Tibial nerve (tissue), 4 donors: ENCODE data around the gene PHKA1. TPM values are rescaled to one million over a fixed set of nuclear protein-coding genes. Genes with fewer than 3 reads are reported as not detected.

Source experiments
- DNase-seq, 2 donors: peaks; one replicate each; pipeline ENCODE4 v3.0.0-alpha.2; 2019; ENCODE audit warnings: low spot score in 2 of 2
- H3K27ac ChIP-seq, 4 donors: fragments of 200-600 bp; sonication (generic) in 3 of 4; one replicate each; pipeline ENCODE4 v1.5.1; 2017 to 2019; ENCODE audit warnings: mild to moderate bottlenecking in 1 of 4
- H3K27me3 ChIP-seq, 2 donors: fragments of 200-600 bp; sonication (generic) in 1 of 2; one replicate each; pipeline versions ENCODE4 v1.5.1 to v1.6.0; 2017 to 2019
- H3K36me3 ChIP-seq, 3 donors: fragments of 200-600 bp; sonication (generic); one replicate each; pipeline ENCODE4 v1.5.1; 2018 to 2019
- H3K4me1 ChIP-seq, 4 donors: fragments of 200-600 bp; sonication (generic) in 3 of 4; one replicate each; pipeline ENCODE4 v1.5.1; 2017 to 2019
- H3K4me3 ChIP-seq, 4 donors: fragments of 200-600 bp; sonication (generic) in 3 of 4; one replicate each; pipeline ENCODE4 v1.5.1; 2017 to 2019; ENCODE audit warnings: mild to moderate bottlenecking in 1 of 4, moderate library complexity in 1 of 4
- H3K9me3 ChIP-seq, 4 donors: fragments of 200-600 bp; sonication (generic) in 3 of 4; one replicate each; pipeline ENCODE4 v1.5.1; 2017 to 2019
- CTCF ChIP-seq, 5 experiments: fragments of 200-600 bp in 3 of 5; fragments of 450-650 bp in 2 of 5; sonication (generic) in 3 of 5; IDR thresholded peaks; one replicate each; pipeline ENCODE4 v1.5.1; 2016 to 2019; ENCODE audit warnings: antibody characterized with exemption in 5 of 5, mild to moderate bottlenecking in 3 of 5, moderate library complexity in 2 of 5
- EP300 ChIP-seq, 2 donors: sonication (generic); formaldehyde crosslinking; IDR thresholded peaks; one replicate each; pipeline ENCODE4 v1.6.1; 2017; ENCODE audit warnings: antibody characterized with exemption in 2 of 2, mild to moderate bottlenecking in 1 of 2
- POLR2A ChIP-seq, 2 donors: fragments of 450-650 bp; IDR thresholded peaks; one replicate each; pipeline ENCODE4 v1.6.1; 2017; ENCODE audit warnings: antibody characterized with exemption in 2 of 2, mild to moderate bottlenecking in 2 of 2, moderate library complexity in 2 of 2
- WGBS, 2 donors: methylation state at CpG; one replicate each; pipeline ENCODE4 v1.1.5; 2018; 5-methylcytosine and 5-hydroxymethylcytosine counted together
- total RNA-seq, 4 donors: library from RNA; depleted of rRNA; stranded (reverse); fragments of >200 nt; gene quantifications; one replicate each; pipeline ENCODE4 v1.1.0, GENCODE V29; 2016

PHKA1 gene
- total RNA-seq, 4 donors from 2014 or later = 2.0 to 4.2 (median 3.2) TPM

GRCh38 chrX:72573158-72573511, 141.0 kb downstream of the PHKA1 start:
- TF ChIP-seq POLR2A (IDR thresholded peaks at IDR 0.05) (no peak), CTCF (IDR thresholded peaks at IDR 0.05) (peak in 1 of 5 experiments; percentile 1), EP300 (IDR thresholded peaks at IDR 0.05) (no peak)
- peak overlapping the region in 1 of 4 donors; percentile 87 for H3K27ac ChIP-seq

GRCh38 chrX:72572248-72573157, 141.6 kb downstream of the PHKA1 start, which contains the start of gene HDAC8:
Gene HDAC8 (minus strand): TSS chrX:72572843. CDS start chrX:72572761, 82 bp downstream.
- Histone ChIP-seq H3K27ac (peak within 1 kb of the TSS; percentile 41 to 87 (median 77)), H3K36me3 (peaks cover 0 to 9% (median 0%) of the 10 kb centered on the region in 3 donors), H3K4me3 (peak within 1 kb of the TSS; percentile 34 to 63 (median 57)), H3K9me3 (no peaks in the 10 kb centered on the region), H3K27me3 (peaks cover 0 to 8% of the 10 kb centered on the region in 2 donors), H3K4me1 (peaks cover 0 to 5% (median 0%) of the 10 kb centered on the region in 4 donors)
- TF ChIP-seq EP300 (IDR thresholded peaks at IDR 0.05) (peak in 1 of 2 donors; percentile 59), CTCF (IDR thresholded peaks at IDR 0.05) (peak in 1 of 5 experiments; percentile 12), POLR2A (IDR thresholded peaks at IDR 0.05) (no peak)
- DNase-seq = peak; percentile 29 to 52
- 1 to 40% methylated on average over 35 to 36 of the region's 36 CpGs for WGBS, 2 donors

More at GRCh38 chrX:72573158-72573511, 141.0 kb downstream of the PHKA1 start:
- 1 to 20% methylated on average over 7 of the region's 7 CpGs for WGBS, 2 donors
- H3K27me3 ChIP-seq = peaks cover 0 to 8% of the 10 kb centered on the region in 2 donors
- peaks cover 0 to 2% (median 0%) of the 10 kb centered on the region in 3 donors for H3K36me3 ChIP-seq
- no peak for DNase-seq
- peak overlapping the region; percentile 34 to 63 (median 57) for H3K4me3 ChIP-seq
- no peaks in the 10 kb centered on the region for H3K9me3 ChIP-seq
- H3K4me1 ChIP-seq = peaks cover 0 to 5% (median 0%) of the 10 kb centered on the region in 4 donors

- TF ChIP-seq POLR2A (IDR thresholded peaks at IDR 0.05) (no peak), CTCF (IDR thresholded peaks at IDR 0.05) (no peak), EP300 (IDR thresholded peaks at IDR 0.05) (no peak)
- WGBS, 2 donors = 32 to 65% methylated on average over 2 of the region's 2 CpGs
- H3K27ac ChIP-seq = no peak overlapping the region
These were observed 144.3 kb downstream of the PHKA1 start for GRCh38 chrX:72569786-72570185.

GRCh38 chrX:72568406-72569092, 145.6 kb downstream of the PHKA1 start:
- Histone ChIP-seq H3K4me3 (no peak overlapping the region), H3K27me3 (peaks cover 0 to 4% of the 10 kb centered on the region in 2 donors), H3K36me3 (peaks cover 0 to 36% (median 0%) of the 10 kb centered on the region in 3 donors), H3K9me3 (no peaks in the 10 kb centered on the region), H3K4me1 (peaks cover 0 to 5% (median 0%) of the 10 kb centered on the region in 4 donors), H3K27ac (no peak overlapping the region)
- TF ChIP-seq EP300 (IDR thresholded peaks at IDR 0.05) (no peak), POLR2A (IDR thresholded peaks at IDR 0.05) (no peak), CTCF (IDR thresholded peaks at IDR 0.05) (no peak)
- 63 to 66% methylated on average over 6 of the region's 6 CpGs for WGBS, 2 donors
- DNase-seq = no peak

More at GRCh38 chrX:72569786-72570185, 144.3 kb downstream of the PHKA1 start:
- Histone ChIP-seq H3K27me3 (peaks cover 0 to 4% of the 10 kb centered on the region in 2 donors), H3K36me3 (peaks cover 0 to 31% (median 0%) of the 10 kb centered on the region in 3 donors), H3K4me3 (no peak overlapping the region), H3K9me3 (no peaks in the 10 kb centered on the region), H3K4me1 (peaks cover 0 to 5% (median 0%) of the 10 kb centered on the region in 4 donors)
- DNase-seq = no peak
